ENCODE data around the gene HLA-DQA2.
"Not testable (repeated sequence)": the region's sequence is repeated elsewhere in the genome, so short reads cannot be mapped to it uniquely, and the experiment has no call there.

Gene HLA-DQA2

DNA sequence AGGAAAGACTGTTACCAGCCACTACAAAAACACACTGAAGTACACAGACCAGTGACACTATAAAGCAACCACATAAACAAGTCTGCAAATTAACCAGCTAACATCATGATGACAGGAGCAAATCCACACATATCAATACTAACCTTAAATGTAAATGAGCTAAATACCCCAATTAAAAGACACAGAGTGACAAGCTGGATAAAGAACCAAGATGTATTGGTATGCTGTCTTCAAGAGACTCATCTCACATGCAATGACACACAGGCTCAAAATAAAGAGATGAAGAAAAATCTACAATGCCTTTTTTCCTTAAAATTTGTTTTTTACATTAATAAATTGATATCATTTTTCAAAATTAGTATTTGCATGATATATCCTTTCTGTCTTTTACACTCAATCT is 41.7 kb downstream of the HLA-DQA2 start:
- DNase-seq, result not testable (repeated sequence)

DNA sequence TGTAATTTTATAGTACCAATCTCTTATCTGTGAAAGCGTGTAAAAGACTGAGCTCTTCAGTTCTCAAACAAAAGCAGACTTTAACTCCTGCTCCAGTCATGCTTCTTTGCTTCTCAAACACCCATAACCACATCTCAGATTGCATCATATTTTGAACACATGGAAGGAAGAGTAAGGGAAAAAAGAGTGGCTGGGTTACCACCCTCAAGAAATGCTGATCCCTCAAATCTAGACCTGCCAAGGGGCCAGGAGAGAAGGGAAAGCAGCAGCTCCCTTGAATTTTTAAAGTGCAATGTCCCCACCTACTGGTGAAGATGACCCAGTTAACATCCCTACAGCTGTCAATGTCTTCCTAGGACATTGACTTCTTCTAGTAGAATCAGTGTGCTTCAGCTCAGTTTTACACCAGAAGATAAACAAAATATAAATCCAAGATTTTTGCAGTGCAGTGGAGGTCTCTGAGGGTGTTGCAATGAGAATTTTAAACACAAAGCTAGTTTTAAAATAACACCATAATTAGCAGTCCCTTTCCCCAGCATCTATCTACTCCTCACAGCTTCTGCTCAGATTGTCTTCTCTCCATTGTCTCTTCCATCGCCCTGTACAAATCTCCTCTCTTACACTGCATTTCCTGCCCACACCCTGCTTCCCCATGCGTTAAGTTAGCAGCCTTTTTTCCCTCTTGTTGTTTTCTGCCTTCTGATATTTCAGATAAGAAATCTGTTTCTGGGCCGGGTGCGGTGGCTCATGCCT is 44.8 kb downstream of the HLA-DQA2 start:
- peak; percentile 14 for DNase-seq

- DNase-seq, result no peak
Measured at GRCh38 chr6:32790306-32790705, 49.1 kb downstream of the HLA-DQA2 start.

- DNase-seq, result no peak
Measured at GRCh38 chr6:32792901-32793435, 51.8 kb downstream of the HLA-DQA2 start.

DNA sequence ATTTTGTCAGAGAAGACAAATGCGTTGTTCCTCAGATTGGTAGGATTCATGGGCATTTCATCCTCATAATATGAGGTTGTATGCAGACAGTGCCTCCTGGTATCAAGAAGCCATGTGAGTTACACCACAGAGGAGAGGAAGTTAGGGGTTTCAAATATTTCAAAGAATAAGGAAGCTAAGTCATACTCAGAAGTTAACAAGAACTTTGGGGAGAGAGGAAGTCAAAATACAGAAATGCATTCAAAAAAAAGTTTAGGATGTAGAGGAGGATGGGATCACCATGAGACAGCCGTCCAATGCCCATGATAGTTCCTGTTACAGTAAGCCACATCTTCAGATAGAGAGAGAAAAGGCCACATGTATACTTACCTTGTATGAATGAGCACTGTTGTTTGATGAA is 53.3 kb downstream of the HLA-DQA2 start:
- no peak for DNase-seq

Measured in NCI-H524 treated with DMSO at 0.1 percent for 48 hours (cell line).